GM23338 (cell line): ENCODE measurements around the gene LTN1. TPM values are rescaled to one million over a fixed set of nuclear protein-coding genes. Genes with fewer than 3 reads are reported as not detected.

ENCODE experiments used
- ATAC-seq: fragments of 200-7000 bp; cut with Tn5 transposase; 3 replicates; pipeline ENCODE4 v1.9.1; 2020
- DNase-seq: peaks from one replicate; pipeline ENCODE4 v3.0.0-alpha.2; 2015; ENCODE audit warnings: low spot score
- H2AFZ ChIP-seq: fragments of 200-600 bp; sonication (generic); 2 replicates; pipeline ENCODE4 v1.8.0; 2016; ENCODE audit warnings: antibody characterized with exemption, mild to moderate bottlenecking, moderate library complexity
- H3F3A ChIP-seq: fragments of 200-600 bp; sonication (generic); replicated peaks from 2 replicates; pipeline ENCODE4 v1.8.0; 2017; ENCODE audit warnings: antibody characterized with exemption, mixed run types, low read depth
- H3K27ac ChIP-seq: fragments of 200-600 bp; sonication (generic); 2 replicates; pipeline ENCODE4 v1.6.1; 2016; ENCODE audit warnings: low read depth
- H3K27me3 ChIP-seq: fragments of 200-600 bp; sonication (generic); 2 replicates; pipeline ENCODE4 v1.8.0; 2016; ENCODE audit warnings: mild to moderate bottlenecking, mixed run types, moderate library complexity; ENCODE audit not compliant: insufficient read depth
- H3K36me3 ChIP-seq: fragments of 200-600 bp; sonication (generic); 2 replicates; pipeline ENCODE4 v1.8.0; 2016; ENCODE audit warnings: mild to moderate bottlenecking; ENCODE audit not compliant: insufficient read depth
- H3K4me1 ChIP-seq: fragments of 200-600 bp; sonication (generic); 2 replicates; pipeline ENCODE4 v1.8.0; 2016; ENCODE audit warnings: mild to moderate bottlenecking, moderate library complexity; ENCODE audit not compliant: insufficient read depth
- H3K4me2 ChIP-seq: fragments of 200-600 bp; sonication (generic); 2 replicates; pipeline ENCODE4 v1.7.1; 2017; ENCODE audit warnings: mixed run types
- H3K4me3 ChIP-seq: fragments of 200-600 bp; sonication (generic); 2 replicates; pipeline ENCODE4 v1.6.1; 2016; ENCODE audit warnings: mixed run types
- H3K79me2 ChIP-seq: fragments of 200-600 bp; sonication (generic); replicated peaks from 2 replicates; pipeline ENCODE4 v1.8.0; 2017; ENCODE audit warnings: mild to moderate bottlenecking; ENCODE audit not compliant: insufficient read depth
- H3K9me2 ChIP-seq: fragments of 200-600 bp; sonication (generic); 2 replicates; pipeline ENCODE4 v1.8.0; 2017; ENCODE audit not compliant: insufficient read depth
- H4K20me1 ChIP-seq: fragments of 200-600 bp; sonication (generic); replicated peaks from 2 replicates; pipeline ENCODE4 v1.8.0; 2017; ENCODE audit warnings: mild to moderate bottlenecking; ENCODE audit not compliant: insufficient read depth
- H3K27ac Mint-ChIP-seq: 2 replicates; pipeline ENCODE4 v1.8.0; 2020; ENCODE audit warnings: inconsistent platforms, mild to moderate bottlenecking, moderate library complexity, mixed read lengths
- H3K27me3 Mint-ChIP-seq: 3 replicates; pipeline ENCODE4 v1.8.0; 2022; ENCODE audit warnings: low read depth, mild to moderate bottlenecking, moderate library complexity, mixed read lengths, inconsistent platforms; ENCODE audit not compliant: insufficient read depth, poor library complexity
- H3K36me3 Mint-ChIP-seq: 3 replicates; pipeline ENCODE4 v1.8.0; 2021; ENCODE audit warnings: low read depth, mild to moderate bottlenecking, inconsistent platforms, moderate library complexity, mixed read lengths
- H3K4me1 Mint-ChIP-seq: 3 replicates; pipeline ENCODE4 v1.8.0; 2020; ENCODE audit warnings: mild to moderate bottlenecking, inconsistent platforms, mixed read lengths
- H3K4me3 Mint-ChIP-seq: 3 replicates; pipeline ENCODE4 v1.8.0; 2021; ENCODE audit warnings: moderate library complexity, mild to moderate bottlenecking, inconsistent platforms, mixed read lengths
- H3K9me3 Mint-ChIP-seq: 3 replicates; pipeline ENCODE4 v1.8.0; 2020; ENCODE audit warnings: moderate library complexity, mild to moderate bottlenecking, inconsistent platforms, mixed read lengths
- CREB1 ChIP-seq: fragments of 250-450 bp; sonication (Bioruptor Pico); IDR thresholded peaks from 2 replicates; pipeline ENCODE4 v1.5.0; 2020; ENCODE audit warnings: low read depth, mild to moderate bottlenecking, moderate library complexity
- CTCF ChIP-seq, 2 experiments: fragments of 200-600 bp in 1 of 2; sonication (generic) in 1 of 2; conservative IDR thresholded peaks; 2 replicates each; pipeline versions ENCODE4 v1.5.1 to v1.6.1; 2016 to 2017; ENCODE audit warnings: antibody characterized with exemption in 2 of 2, low read depth in 2 of 2, mild to moderate bottlenecking in 2 of 2, moderate library complexity in 1 of 2
- ETS1 ChIP-seq: IDR thresholded peaks from 2 replicates; pipeline ENCODE4 v1.6.1; 2016; ENCODE audit warnings: antibody characterized with exemption
- EZH2 ChIP-seq: fragments of 200-600 bp; sonication (generic); IDR thresholded peaks from one replicate; pipeline ENCODE4 v1.8.0; 2017; ENCODE audit warnings: antibody characterized with exemption, mild to moderate bottlenecking, low read depth; ENCODE audit not compliant: unreplicated experiment
- EZH2phosphoT487 ChIP-seq: fragments of 200-600 bp; sonication (generic); IDR thresholded peaks from one replicate; pipeline ENCODE4 v1.8.1; 2018; ENCODE audit warnings: antibody characterized with exemption; ENCODE audit not compliant: unreplicated experiment
- JUNB ChIP-seq: IDR thresholded peaks from one replicate; pipeline ENCODE4 v1.6.1; 2016; ENCODE audit warnings: antibody characterized with exemption; ENCODE audit not compliant: unreplicated experiment
- NANOG ChIP-seq: IDR thresholded peaks from 2 replicates; pipeline ENCODE4 v1.6.1; 2016; ENCODE audit warnings: antibody characterized with exemption, borderline replicate concordance
- POLR2AphosphoS5 ChIP-seq: IDR thresholded peaks from 2 replicates; pipeline ENCODE4 v1.6.1; 2016; ENCODE audit warnings: antibody characterized with exemption, low read depth
- REST ChIP-seq: IDR thresholded peaks from one replicate; pipeline ENCODE4 v1.6.1; 2018; ENCODE audit warnings: antibody characterized with exemption; ENCODE audit not compliant: unreplicated experiment
- STAT1 ChIP-seq: IDR thresholded peaks from one replicate; pipeline ENCODE4 v1.6.1; 2016; ENCODE audit warnings: antibody characterized with exemption; ENCODE audit not compliant: unreplicated experiment
- ZNF114 ChIP-seq: fragments of 250-450 bp; sonication (Bioruptor Pico); IDR thresholded peaks from 2 replicates; pipeline ENCODE4 v1.5.0; 2020; ENCODE audit warnings: mild to moderate bottlenecking, moderate library complexity
- ZNF331 ChIP-seq: fragments of 250-450 bp; sonication (Bioruptor Pico); IDR thresholded peaks from 2 replicates; pipeline ENCODE4 v1.5.0; 2020; ENCODE audit warnings: low read depth, mild to moderate bottlenecking, moderate library complexity
- ZNF462 ChIP-seq: fragments of 250-450 bp; sonication (Bioruptor Pico); IDR thresholded peaks from 2 replicates; pipeline ENCODE4 v1.5.0; 2020; ENCODE audit warnings: mild to moderate bottlenecking, moderate library complexity
- polyA plus RNA-seq: library from polyadenylated mRNA; unstranded; fragments of >200 nt; fragmentation: Nextera tagmentation; extraction: Ambion mirVana; gene quantifications from 2 replicates; pipeline ENCODE4 v1.2.1, GENCODE V29; 2016
- total RNA-seq: library from RNA; depleted of rRNA; stranded (reverse); fragments of >200 nt; shearing (Covaris generic); gene quantifications from 2 replicates; pipeline ENCODE4 v1.2.3, GENCODE V29; 2014

LTN1 gene
- total and polyA plus RNA-seq, 2 experiments from 2014 or later = 11.1 to 26.1 TPM

GRCh38 chr21:29033301-29033700 is 40.6 kb upstream of the LTN1 start:
- DNase-seq (no peak), ATAC-seq (no peak)
- no peaks in the 10 kb centered on the region for H3K4me1 Mint-ChIP-seq
- Histone ChIP-seq H3K4me3 (no peak overlapping the region), H2AFZ (no peak overlapping the region), H3F3A (no peaks in the 10 kb centered on the region), H4K20me1 (peaks cover 7% of the 10 kb centered on the region; the same call in 1 of the 2 replicates), H3K27me3 (no peaks in the 10 kb centered on the region), H3K36me3 (peaks cover 44% of the 10 kb centered on the region), H3K79me2 (peaks cover 19% of the 10 kb centered on the region), H3K4me2 (no peak overlapping the region), H3K9me2 (no peaks in the 10 kb centered on the region), H3K4me1 (no peaks in the 10 kb centered on the region), H3K27ac (no peak overlapping the region)
- H3K36me3 Mint-ChIP-seq = peaks cover 57% of the 10 kb centered on the region
- H3K4me3 Mint-ChIP-seq = no peak overlapping the region
- TF ChIP-seq STAT1 = no peak
- no peak for TF ChIP-seq POLR2AphosphoS5
- TF ChIP-seq REST = no peak
- no peak for TF ChIP-seq EZH2
- no peak for TF ChIP-seq ZNF331 (CRISPR knock-in tag)
- no peak for TF ChIP-seq EZH2phosphoT487
- TF ChIP-seq ETS1 = no peak
- TF ChIP-seq CTCF (conservative IDR thresholded peaks at IDR 0.05; ENCODE audit: low read depth in 2 of 2) = no peak
- no peak for TF ChIP-seq JUNB
- no peak for TF ChIP-seq ZNF114 (CRISPR knock-in tag)
- TF ChIP-seq ZNF462 (CRISPR knock-in tag) = no peak
- TF ChIP-seq CREB1 = no peak
- no peak for TF ChIP-seq NANOG
- no peaks in the 10 kb centered on the region for H3K9me3 Mint-ChIP-seq
- no peak overlapping the region for H3K27ac Mint-ChIP-seq
- no peaks in the 10 kb centered on the region for H3K27me3 Mint-ChIP-seq
